Limb (tissue), 2 donors: Measurements from ENCODE around the gene CA7.
"Not testable (repeated sequence)": the region's sequence is repeated elsewhere in the genome, so short reads cannot be mapped to it uniquely, and the experiment has no call there.

ENCODE experiments used
- DNase-seq, 2 donors: peaks; one replicate each; pipeline ENCODE4 v3.0.0-alpha.2; 2016; ENCODE audit errors: extremely low spot score in 2 of 2

Gene CA7

GRCh38 chr16:66895999-66896398, 51.8 kb downstream of the CA7 start:
- DNase-seq = no peak

DNA sequence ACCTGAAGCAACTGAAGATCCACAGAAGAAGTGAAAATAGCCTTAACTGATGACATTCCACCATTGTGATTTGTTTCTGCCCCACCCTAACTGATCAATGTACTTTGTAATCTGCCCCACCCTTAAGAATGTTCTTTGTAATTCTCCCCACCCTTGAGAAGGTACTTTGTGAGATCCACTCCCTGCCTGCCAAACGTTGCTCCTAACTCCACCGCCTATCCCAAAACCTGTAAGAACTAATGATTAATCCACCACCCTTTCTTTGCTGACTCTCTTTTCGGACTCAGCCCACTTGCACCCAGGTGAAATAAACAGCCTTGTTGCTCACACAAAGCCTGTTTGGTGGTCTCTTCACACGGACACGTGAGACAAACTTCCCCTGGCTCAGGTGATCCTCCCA, 52.5 kb downstream of the CA7 start:
- not testable (repeated sequence) for DNase-seq

- no peak for DNase-seq
Measured at GRCh38 chr16:66898207-66898606, 54.0 kb downstream of the CA7 start.

DNA sequence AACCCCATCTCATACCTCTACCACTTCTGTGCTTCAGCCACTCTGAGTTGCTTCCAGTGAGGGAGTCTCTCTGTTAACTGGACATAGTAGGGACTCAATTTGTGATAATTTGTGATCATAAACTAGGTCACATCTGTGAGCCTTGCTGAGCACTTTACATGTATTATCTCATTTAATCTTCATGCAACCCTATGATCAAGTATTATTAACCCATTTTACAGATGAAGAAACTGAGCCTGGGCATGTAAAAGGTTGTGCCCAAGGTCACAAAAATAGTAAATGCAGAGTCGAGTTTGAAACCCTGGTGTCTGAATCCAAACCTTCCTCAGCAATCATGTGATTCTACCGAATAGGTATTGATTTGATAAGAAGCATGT, 54.7 kb downstream of the CA7 start:
- no peak for DNase-seq

DNA sequence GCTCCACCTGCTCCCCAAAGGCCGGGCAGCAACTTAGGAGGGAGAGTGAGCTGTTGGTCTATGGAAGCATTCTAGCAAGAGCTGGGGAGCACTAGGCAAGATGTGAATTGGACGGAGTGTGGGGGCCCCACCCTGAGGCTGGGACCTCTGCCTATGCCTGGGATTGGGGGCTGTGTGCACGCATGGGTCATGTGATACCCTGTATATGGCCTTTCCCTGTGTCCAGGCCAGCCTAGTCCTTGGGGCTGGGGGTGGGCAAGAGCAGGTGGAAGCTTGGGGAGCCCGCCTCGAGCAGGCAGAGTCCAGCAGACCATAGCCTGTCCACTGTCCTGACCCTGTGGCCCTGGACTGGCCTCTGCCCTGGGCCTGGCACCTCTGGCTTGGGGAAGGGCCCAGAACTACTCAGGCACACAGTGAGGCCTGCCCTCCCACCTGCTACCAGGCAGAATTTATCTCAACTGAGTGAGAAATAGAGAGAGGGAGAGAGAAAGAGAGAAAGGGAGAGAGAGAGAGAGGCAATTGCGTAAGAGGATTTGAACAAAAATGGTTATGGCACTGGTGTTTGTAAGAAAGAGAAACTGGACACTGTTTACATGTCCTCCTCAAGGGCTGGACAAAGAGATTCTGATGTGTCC, 55.2 kb downstream of the CA7 start:
- no peak for DNase-seq

GRCh38 chr16:66899945-66900710, 55.9 kb downstream of the CA7 start:
- peak in 1 of 2 donors; percentile 78 for DNase-seq

GRCh38 chr16:66900721-66901441, 56.7 kb downstream of the CA7 start:
- DNase-seq = no peak

DNA sequence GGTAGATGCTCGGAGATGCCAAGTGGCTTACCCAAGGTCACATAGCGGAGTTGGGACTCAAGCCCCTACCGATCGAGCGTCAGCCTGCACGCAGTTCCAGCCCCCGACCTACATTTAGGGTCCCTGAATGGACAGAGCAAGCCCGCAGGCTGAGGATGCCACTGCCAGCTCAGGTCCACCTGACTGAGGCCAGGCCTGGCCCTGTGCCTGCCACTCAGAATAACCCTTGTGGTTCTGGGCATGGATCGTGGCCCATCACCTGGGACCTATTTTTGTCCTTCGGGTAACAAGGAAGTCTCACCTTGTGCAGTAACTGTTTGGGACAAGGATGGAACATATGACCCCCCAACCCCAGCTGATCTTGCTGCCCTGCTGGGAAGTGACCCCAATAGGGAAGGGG, 57.4 kb downstream of the CA7 start:
- DNase-seq = no peak

DNA sequence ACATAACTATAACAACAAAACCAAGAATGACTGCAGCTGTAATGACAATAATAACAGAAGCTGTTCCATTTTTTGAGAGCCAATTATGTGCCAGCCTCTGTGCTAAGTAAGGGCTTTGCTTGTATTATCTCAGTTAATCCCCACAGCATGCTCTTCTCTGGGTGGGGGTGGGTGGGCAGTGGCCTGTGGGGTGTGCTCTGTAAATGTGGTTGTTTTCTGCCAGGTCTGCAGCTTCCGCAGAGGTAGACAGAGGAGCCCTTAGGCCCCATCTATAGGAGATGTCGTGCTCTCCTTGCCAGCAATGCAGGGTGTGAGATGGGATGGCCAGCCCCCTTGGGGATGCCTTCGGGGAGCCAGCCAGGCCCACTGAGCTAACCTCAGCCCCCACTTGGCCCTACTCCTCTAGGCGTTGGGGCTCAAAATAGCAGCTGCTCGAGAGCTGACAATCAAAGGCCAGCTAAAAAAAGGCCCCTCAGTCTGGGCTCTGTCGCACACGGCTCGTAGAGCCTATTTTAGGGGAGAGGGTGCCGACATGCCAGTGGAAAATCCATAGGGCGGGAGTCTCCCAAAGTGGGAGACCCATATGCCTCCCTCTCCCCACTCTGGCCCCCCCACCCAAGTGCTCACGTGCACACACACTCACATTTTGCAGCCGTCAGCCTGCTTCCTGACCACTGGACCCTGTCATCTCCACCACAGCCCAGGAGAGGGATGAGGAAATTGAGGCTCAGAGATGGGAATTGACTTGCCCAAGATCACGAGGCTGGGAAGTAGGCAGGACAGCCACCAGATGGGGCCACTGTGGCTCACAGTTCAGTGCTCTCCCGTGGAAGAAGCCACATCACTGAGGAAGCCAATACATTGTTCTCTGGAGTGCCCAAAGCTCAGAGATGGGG, 58.7 kb downstream of the CA7 start:
- DNase-seq = no peak
